CD4-positive, alpha-beta T cell (primary cell): Measurements from ENCODE around the gene POLR1B. TPM values are rescaled to one million over a fixed set of nuclear protein-coding genes. Genes with fewer than 3 reads are reported as not detected.
"Not testable (repeated sequence)": the region's sequence is repeated elsewhere in the genome, so short reads cannot be mapped to it uniquely, and the experiment has no call there.

Experiments
- ATAC-seq: fragments of 200-7000 bp; cut with Tn5 transposase; one replicate; pipeline ENCODE4 v1.10.0; 2022; ENCODE audit warnings: mild to moderate bottlenecking; ENCODE audit not compliant: poor library complexity
- CTCF ChIA-PET: fragments of 350-600 bp; sonication (Branson Sonifier 250); formaldehyde crosslinking; loops from one replicate; lab custom pipeline; 2021; ENCODE audit warnings: antibody characterized with exemption, inconsistent platforms; lab: Charles Lee
- POLR2A ChIA-PET: fragments of 350-600 bp; sonication (Branson Sonifier 250); formaldehyde crosslinking; loops from one replicate; lab custom pipeline; 2021; ENCODE audit warnings: antibody characterized with exemption, inconsistent platforms; lab: Charles Lee
- DNase-seq, 14 experiments: peaks; one replicate each; pipeline ENCODE4 v3.0.0-alpha.2; 2013 to 2020; ENCODE audit warnings: mixed read lengths in 2 of 14
- H3K27ac ChIP-seq, 2 donors: one replicate each; pipeline versions ENCODE4 v1.5.1 to v1.7.0; 2013; ENCODE audit warnings: low read length in 2 of 2, low read depth in 1 of 2, mild to moderate bottlenecking in 1 of 2
- H3K27me3 ChIP-seq, 2 experiments: 1 replicate in 1 of 2; 2 replicates in 1 of 2; pipeline versions ENCODE4 v1.6.1 to v1.7.0; 2013; ENCODE audit warnings: low read length in 2 of 2, control low read depth in 1 of 2, mild to moderate bottlenecking in 1 of 2, moderate library complexity in 1 of 2; ENCODE audit not compliant: insufficient read depth in 2 of 2, control insufficient read depth in 1 of 2
- H3K36me3 ChIP-seq: one replicate; pipeline ENCODE4 v1.6.1; 2013; ENCODE audit warnings: low read length, control low read depth; ENCODE audit not compliant: insufficient read depth
- H3K4me1 ChIP-seq: one replicate; pipeline ENCODE4 v1.6.1; 2013; ENCODE audit warnings: low read length, control low read depth; ENCODE audit not compliant: insufficient read depth
- H3K4me3 ChIP-seq: one replicate; pipeline ENCODE4 v1.5.1; 2013; ENCODE audit warnings: mild to moderate bottlenecking, low read length, moderate library complexity
- H3K9me3 ChIP-seq, 2 experiments: 1 replicate in 1 of 2; 2 replicates in 1 of 2; pipeline versions ENCODE4 v1.6.1 to v1.7.0; 2013; ENCODE audit warnings: low read length in 2 of 2, mild to moderate bottlenecking in 2 of 2, control low read depth in 1 of 2, moderate library complexity in 1 of 2; ENCODE audit not compliant: control insufficient read depth in 1 of 2, insufficient read depth in 1 of 2
- H3K27ac Mint-ChIP-seq: one replicate; pipeline ENCODE4 v1.8.0; 2020; ENCODE audit warnings: mixed read lengths
- H3K27me3 Mint-ChIP-seq: one replicate; pipeline ENCODE4 v1.8.0; 2021; ENCODE audit warnings: mixed read lengths
- H3K36me3 Mint-ChIP-seq: one replicate; pipeline ENCODE4 v1.8.0; 2021; ENCODE audit warnings: low read depth, mixed read lengths
- H3K4me1 Mint-ChIP-seq: one replicate; pipeline ENCODE4 v1.8.0; 2021; ENCODE audit warnings: low read depth, mixed read lengths
- H3K4me3 Mint-ChIP-seq: one replicate; pipeline ENCODE4 v1.8.0; 2020; ENCODE audit warnings: mild to moderate bottlenecking, mixed read lengths
- H3K9me3 Mint-ChIP-seq: one replicate; pipeline ENCODE4 v1.8.0; 2020; ENCODE audit warnings: mixed read lengths
- CTCF ChIP-seq: fragments of 200-600 bp; IDR thresholded peaks from one replicate; pipeline ENCODE4 v1.8.0; 2022; ENCODE audit warnings: antibody characterized with exemption, mild to moderate bottlenecking
- intact Hi-C, 2 experiments: fragments of 100-400 bp; cut with DNase I in 1 of 2; cut with micrococcal nuclease in 1 of 2; formaldehyde crosslinking; loops; one replicate each; pipeline versions ENCODE4 v1.15.1 to v1.9.0; 2023 to 2025; cut with DNase I, micrococcal nuclease
- total RNA-seq, 174 experiments: library from RNA in 2 of 174; stranded (reverse) in 2 of 174; gene quantifications; one replicate each; pipeline ENCODE4 v1.2.3 and lab custom pipeline; 2021 to 2026

The POLR1B gene
- total RNA-seq, 2 experiments from 2014 or later, result 9.2 to 11.5 TPM

DNA sequence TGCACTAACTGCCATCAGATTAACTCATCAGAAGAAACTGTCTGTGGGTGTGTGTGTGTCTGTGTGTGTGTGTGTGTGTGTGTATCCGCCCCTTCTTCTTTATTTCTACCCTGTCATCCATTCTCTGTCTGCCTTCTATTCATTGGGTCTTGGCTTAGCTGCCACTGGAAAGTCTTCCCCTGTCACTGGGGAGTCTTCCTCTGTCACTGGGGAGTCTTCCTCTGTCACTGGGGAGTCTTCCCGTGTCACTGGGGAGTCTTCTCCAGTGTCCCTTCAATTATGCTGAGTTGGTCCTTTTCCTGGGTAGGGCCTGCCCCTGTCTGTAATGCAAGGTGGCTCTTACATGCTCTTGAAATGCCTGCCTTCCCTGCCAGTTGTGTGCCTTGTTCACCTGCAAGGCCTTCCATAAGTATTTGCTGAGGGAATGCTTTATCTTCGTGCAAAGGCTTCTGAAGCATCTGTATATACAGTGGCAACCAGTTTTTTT, 18.9 kb upstream of the POLR1B start:
- Mint-ChIP-seq H3K9me3 (no peaks in the 10 kb centered on the region), H3K4me3 (no peak overlapping the region), H3K4me1 (no peaks in the 10 kb centered on the region), H3K27me3 (no peaks in the 10 kb centered on the region), H3K36me3 (peaks cover 80% of the 10 kb centered on the region), H3K27ac (no peak overlapping the region)
- Histone ChIP-seq H3K36me3 (peaks cover 19% of the 10 kb centered on the region), H3K9me3 (no peaks in the 10 kb centered on the region), H3K4me1 (no peaks in the 10 kb centered on the region), H3K4me3 (no peak overlapping the region), H3K27me3 (no peaks in the 10 kb centered on the region), H3K27ac (no peak overlapping the region)
- intact Hi-C loops, result no loop called here
- ChIA-PET CTCF (no interaction called here), POLR2A (no interaction called here)
- no peak for TF ChIP-seq CTCF
- DNase-seq (no peak), ATAC-seq (no peak)

DNA sequence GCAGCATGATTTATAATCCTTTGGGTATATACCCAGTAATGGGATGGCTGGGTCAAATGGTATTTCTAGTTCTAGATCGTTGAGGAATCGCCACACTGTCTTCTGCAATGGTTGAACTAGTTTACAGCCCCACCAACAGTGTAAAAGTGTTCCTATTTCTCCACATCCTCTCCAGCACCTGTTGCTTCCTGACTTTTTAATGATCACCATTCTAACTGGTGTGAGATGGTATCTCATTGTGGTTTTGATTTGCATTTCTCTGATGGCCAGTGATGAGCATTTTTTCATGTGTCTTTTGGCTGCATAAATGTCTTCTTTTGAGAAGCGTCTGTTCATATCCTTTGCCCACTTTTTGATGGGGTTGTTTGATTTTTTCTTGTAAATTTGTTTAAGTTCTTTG, 18.0 kb upstream of the POLR1B start:
- H3K27ac Mint-ChIP-seq, H3K4me3 Mint-ChIP-seq, H3K4me1 Mint-ChIP-seq, intact Hi-C loops, ATAC-seq, H3K27ac ChIP-seq, POLR2A ChIA-PET, CTCF ChIA-PET, H3K4me3 ChIP-seq, H3K4me1 ChIP-seq, H3K9me3 ChIP-seq, DNase-seq, H3K27me3 ChIP-seq, H3K9me3 Mint-ChIP-seq, H3K27me3 Mint-ChIP-seq: not testable (repeated sequence)
- peaks cover 26% of the 10 kb centered on the region for H3K36me3 ChIP-seq
- peaks cover 80% of the 10 kb centered on the region for H3K36me3 Mint-ChIP-seq

DNA sequence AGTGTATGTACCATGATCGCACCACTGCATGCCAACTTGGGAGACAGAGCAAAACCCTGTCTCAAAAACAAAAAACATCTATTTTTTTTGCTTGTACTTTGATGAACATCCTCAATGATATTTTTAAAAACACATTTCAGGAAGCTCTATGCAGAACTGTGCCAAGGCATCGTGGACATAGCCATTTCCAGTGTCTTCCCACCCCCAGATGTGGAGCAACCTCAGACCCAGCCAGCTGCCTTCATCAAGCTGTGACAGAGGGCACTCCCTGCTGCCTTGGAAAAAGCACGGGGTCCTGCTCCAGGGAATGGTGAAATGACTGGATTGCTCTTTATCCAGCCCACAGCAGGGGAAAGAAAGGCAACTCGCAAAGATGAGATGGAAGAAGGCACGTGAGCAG, 13.7 kb upstream of the POLR1B start:
- peaks cover 70% of the 10 kb centered on the region for H3K36me3 Mint-ChIP-seq
- CTCF ChIA-PET, result no interaction called here
- H3K4me1 ChIP-seq, result no peaks in the 10 kb centered on the region
- no peak for ATAC-seq
- no peak overlapping the region for H3K4me3 ChIP-seq
- no peaks in the 10 kb centered on the region for H3K9me3 ChIP-seq
- H3K36me3 ChIP-seq, result peaks cover 17% of the 10 kb centered on the region
- TF ChIP-seq CTCF, result no peak
- no peak overlapping the region for H3K27ac ChIP-seq
- no peaks in the 10 kb centered on the region for H3K27me3 ChIP-seq
- intact Hi-C loops, result no loop called here
- no peaks in the 10 kb centered on the region for H3K27me3 Mint-ChIP-seq
- DNase-seq, result no peak
- H3K4me3 Mint-ChIP-seq, result no peak overlapping the region
- no peak overlapping the region for H3K27ac Mint-ChIP-seq
- no peaks in the 10 kb centered on the region for H3K9me3 Mint-ChIP-seq
- POLR2A ChIA-PET, result no interaction called here
- H3K4me1 Mint-ChIP-seq, result no peaks in the 10 kb centered on the region

DNA sequence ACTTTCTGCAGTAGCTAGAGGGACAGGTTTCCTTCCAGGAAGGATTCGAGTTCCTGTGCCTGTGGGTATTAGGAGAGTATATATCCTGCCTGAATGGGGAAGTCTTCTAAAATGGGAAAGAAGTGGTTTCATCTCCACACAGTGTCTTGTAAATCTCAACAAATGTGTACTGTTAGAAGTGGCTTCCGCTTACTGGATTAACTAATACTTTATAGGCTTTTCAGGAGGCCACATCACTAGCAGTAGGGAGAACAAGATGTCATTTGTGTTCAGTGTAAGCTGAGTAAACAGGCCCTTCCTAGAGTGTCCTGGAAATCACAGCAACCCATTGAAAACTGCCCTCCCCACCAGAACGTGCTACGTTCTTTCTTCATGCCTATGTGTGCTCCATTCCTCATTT, 12.5 kb upstream of the POLR1B start:
- no peaks in the 10 kb centered on the region for H3K4me1 Mint-ChIP-seq
- Histone ChIP-seq H3K27ac (no peak overlapping the region), H3K36me3 (peaks cover 17% of the 10 kb centered on the region), H3K4me1 (no peaks in the 10 kb centered on the region), H3K9me3 (no peaks in the 10 kb centered on the region), H3K4me3 (no peak overlapping the region), H3K27me3 (no peaks in the 10 kb centered on the region)
- ChIA-PET POLR2A (no interaction called here), CTCF (no interaction called here)
- no peaks in the 10 kb centered on the region for H3K9me3 Mint-ChIP-seq
- no peak for TF ChIP-seq CTCF
- ATAC-seq (no peak), DNase-seq (no peak)
- no peaks in the 10 kb centered on the region for H3K27me3 Mint-ChIP-seq
- H3K4me3 Mint-ChIP-seq, result no peak overlapping the region
- peaks cover 63% of the 10 kb centered on the region for H3K36me3 Mint-ChIP-seq
- H3K27ac Mint-ChIP-seq, result no peak overlapping the region
- intact Hi-C loops, result no loop called here
